ENCODE measurements around the gene FMN1. TPM values are rescaled to one million over a fixed set of nuclear protein-coding genes. Genes with fewer than 3 reads are reported as not detected.

FMN1 gene
- total RNA-seq, 4 donors from 2014 or later: 5.1 to 13.3 (median 9.0) TPM

DNA sequence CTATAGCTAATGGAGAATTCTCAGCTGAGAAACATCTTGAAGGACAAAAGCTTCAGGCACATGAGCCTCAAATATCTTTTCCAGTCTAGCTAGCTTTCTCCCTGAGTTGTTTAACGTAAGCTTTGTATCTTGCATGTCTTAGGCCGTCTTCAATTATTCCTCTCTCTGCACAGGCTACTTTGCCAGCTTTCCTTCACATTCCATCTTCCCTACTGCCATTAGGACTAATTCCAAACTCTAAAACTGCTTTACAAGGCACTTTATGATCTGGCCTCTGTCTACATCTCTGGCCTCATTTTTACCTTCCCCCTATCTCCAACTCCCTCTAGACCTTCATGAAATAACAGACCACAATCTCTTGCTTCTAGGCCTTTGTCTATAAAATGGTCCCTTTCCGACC, 305.3 kb downstream of the FMN1 start:
- peaks cover 0 to 4% (median 0%) of the 10 kb centered on the region in 3 donors for H3K9me3 ChIP-seq
- no peaks in the 10 kb centered on the region for H3K36me3 ChIP-seq
- H3K4me1 ChIP-seq: peaks cover 0 to 48% (median 14%) of the 10 kb centered on the region in 3 donors
- peak overlapping the region; percentile 56 to 81 (median 80) for H3K27ac ChIP-seq
- no peaks in the 10 kb centered on the region for H3K27me3 ChIP-seq
- whole genome bisulfite sequencing, 2 donors (ENCODE audit: low coverage in 1 of 2): 39 to 76% methylated on average over 3 of the region's 3 CpGs
- ATAC-seq: no peak
- no peak overlapping the region for H3K4me3 ChIP-seq
- TF ChIP-seq EP300 (IDR thresholded peaks at IDR 0.05) (no peak), POLR2AphosphoS5 (IDR thresholded peaks at IDR 0.05) (peak; percentile 29), POLR2A (IDR thresholded peaks at IDR 0.05) (no peak)
- TF ChIP-seq, protein P1, sequence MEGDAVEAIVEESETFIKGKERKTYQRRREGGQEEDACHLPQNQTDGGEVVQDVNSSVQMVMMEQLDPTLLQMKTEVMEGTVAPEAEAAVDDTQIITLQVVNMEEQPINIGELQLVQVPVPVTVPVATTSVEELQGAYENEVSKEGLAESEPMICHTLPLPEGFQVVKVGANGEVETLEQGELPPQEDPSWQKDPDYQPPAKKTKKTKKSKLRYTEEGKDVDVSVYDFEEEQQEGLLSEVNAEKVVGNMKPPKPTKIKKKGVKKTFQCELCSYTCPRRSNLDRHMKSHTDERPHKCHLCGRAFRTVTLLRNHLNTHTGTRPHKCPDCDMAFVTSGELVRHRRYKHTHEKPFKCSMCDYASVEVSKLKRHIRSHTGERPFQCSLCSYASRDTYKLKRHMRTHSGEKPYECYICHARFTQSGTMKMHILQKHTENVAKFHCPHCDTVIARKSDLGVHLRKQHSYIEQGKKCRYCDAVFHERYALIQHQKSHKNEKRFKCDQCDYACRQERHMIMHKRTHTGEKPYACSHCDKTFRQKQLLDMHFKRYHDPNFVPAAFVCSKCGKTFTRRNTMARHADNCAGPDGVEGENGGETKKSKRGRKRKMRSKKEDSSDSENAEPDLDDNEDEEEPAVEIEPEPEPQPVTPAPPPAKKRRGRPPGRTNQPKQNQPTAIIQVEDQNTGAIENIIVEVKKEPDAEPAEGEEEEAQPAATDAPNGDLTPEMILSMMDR (IDR thresholded peaks at IDR 0.05): no peak

DNA sequence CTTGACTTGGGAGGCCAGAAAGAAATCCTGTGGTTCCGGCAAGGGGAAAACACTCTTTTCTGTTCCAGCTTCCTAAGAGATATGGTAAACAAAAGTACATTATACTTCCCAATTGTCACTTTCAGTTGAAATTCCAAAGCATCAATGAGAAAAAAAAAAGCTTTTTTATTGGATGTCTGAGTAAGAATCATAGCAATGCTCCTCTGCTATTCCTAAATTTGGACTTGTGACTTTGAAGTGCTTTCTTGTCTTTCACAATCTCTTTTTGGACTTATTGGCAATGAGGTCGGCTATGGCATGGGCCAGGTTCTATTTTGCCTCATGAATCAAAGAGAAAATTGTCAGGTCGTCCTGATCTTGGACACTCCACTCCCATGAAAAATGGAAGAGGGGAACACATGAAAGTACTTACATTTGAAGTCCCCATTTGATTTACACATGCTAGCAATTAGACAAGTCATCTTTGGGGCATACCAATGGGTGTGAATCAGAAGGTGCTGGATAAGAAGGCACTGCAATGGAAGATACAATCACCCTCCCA, 306.2 kb downstream of the FMN1 start:
- H3K27ac ChIP-seq: peak overlapping the region; percentile 80 to 81 (median 81)
- no peaks in the 10 kb centered on the region for H3K27me3 ChIP-seq

DNA sequence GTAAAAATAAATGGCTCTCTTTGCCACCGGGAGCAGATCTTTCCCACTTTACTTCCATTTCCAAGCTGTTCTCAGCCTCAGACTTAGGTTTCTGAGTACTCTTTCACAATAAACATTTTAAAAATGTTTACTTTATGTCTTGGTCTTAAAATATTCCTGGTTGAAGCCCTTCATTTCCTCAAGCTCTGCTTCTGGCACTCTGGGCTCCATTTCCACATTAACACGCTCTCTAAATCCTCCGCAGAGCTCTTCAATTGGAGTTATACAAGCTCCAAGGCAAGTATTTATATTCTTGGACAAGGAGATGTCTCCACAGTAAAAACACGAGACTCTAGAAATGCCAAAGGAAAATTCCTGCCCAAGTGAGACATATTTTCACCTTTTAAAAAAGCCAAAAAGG, 307.4 kb downstream of the FMN1 start:
- ATAC-seq: peak; percentile 48
- H3K4me1 ChIP-seq: peaks cover 0 to 54% (median 15%) of the 10 kb centered on the region in 3 donors
- H3K27ac ChIP-seq: peak overlapping the region; percentile 80 to 81 (median 81)

More for the DNA sequence above, 306.2 kb downstream of the FMN1 start:
- TF ChIP-seq POLR2A (IDR thresholded peaks at IDR 0.05): no peak
- TF ChIP-seq POLR2AphosphoS5 (IDR thresholded peaks at IDR 0.05): no peak
- TF ChIP-seq EP300 (IDR thresholded peaks at IDR 0.05): no peak
- TF ChIP-seq, protein P1 (IDR thresholded peaks at IDR 0.05): no peak
- no peak for ATAC-seq
- H3K9me3 ChIP-seq: peaks cover 0 to 4% (median 0%) of the 10 kb centered on the region in 3 donors
- peaks cover 0 to 54% (median 15%) of the 10 kb centered on the region in 3 donors for H3K4me1 ChIP-seq
- H3K36me3 ChIP-seq: no peaks in the 10 kb centered on the region
- 63 to 89% methylated on average over 1 to 3 of the region's 3 CpGs for WGBS, 2 donors (ENCODE audit: low coverage in 1 of 2)
- H3K4me3 ChIP-seq: no peak overlapping the region

DNA sequence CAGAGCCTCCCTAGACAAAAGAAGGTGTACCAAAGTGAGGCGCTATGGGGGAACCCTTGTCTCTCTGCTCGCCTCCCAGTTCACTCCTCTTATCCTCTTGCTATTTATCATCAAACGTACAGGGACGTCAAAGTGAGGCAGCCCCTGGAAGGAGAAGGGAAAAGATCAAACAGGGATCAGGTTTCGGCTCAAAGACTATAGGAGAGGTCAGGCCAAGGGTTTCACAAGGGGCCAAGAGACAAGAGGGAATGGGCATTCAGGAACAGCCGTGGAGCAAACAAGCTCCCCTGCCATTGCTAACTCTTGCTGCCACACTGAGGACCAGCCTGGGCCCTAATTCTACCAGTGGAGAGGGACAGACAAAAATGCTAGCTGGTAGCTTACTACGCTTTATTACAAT, 308.1 kb downstream of the FMN1 start:
- Histone ChIP-seq H3K4me3 (no peak overlapping the region), H3K4me1 (peaks cover 0 to 54% (median 15%) of the 10 kb centered on the region in 3 donors), H3K27ac (peak overlapping the region; percentile 80 to 81 (median 81)), H3K27me3 (no peaks in the 10 kb centered on the region), H3K9me3 (peaks cover 0 to 3% (median 0%) of the 10 kb centered on the region in 3 donors), H3K36me3 (no peaks in the 10 kb centered on the region)
- TF ChIP-seq, protein P1 (IDR thresholded peaks at IDR 0.05): no peak
- no peak for TF ChIP-seq EP300 (IDR thresholded peaks at IDR 0.05)
- TF ChIP-seq POLR2A (IDR thresholded peaks at IDR 0.05): no peak
- TF ChIP-seq POLR2AphosphoS5 (IDR thresholded peaks at IDR 0.05): no peak
- 51 to 63% methylated on average over 2 to 4 of the region's 7 CpGs for WGBS, 2 donors (ENCODE audit: low coverage in 1 of 2)
- ATAC-seq: no peak

More for the DNA sequence above, 307.4 kb downstream of the FMN1 start:
- H3K27me3 ChIP-seq: no peaks in the 10 kb centered on the region
- 12 to 26% methylated on average over 2 to 4 of the region's 4 CpGs for WGBS, 2 donors (ENCODE audit: low coverage in 1 of 2)
- H3K36me3 ChIP-seq: no peaks in the 10 kb centered on the region
- peaks cover 0 to 4% (median 0%) of the 10 kb centered on the region in 3 donors for H3K9me3 ChIP-seq
- TF ChIP-seq POLR2AphosphoS5 (IDR thresholded peaks at IDR 0.05): peak; percentile 42
- TF ChIP-seq, protein P1 (IDR thresholded peaks at IDR 0.05): no peak
- no peak overlapping the region for H3K4me3 ChIP-seq

DNA sequence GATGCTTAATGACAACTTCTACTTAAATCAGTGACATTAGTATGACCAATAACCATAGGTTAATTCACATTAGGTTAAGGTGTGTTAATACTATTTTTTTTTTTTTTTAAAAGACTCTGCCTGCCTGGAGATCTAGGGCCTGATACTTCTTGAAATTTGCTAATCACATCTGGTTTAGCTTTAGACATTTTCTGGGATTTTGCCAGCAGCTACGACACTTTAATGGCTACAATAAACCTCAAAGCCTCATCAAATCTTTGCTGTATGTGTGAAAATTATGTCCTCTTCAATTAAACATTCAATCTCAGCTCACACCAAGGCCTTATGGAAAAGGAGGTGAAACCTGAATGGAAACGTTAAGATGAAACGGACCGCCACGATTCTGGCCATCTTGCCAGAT, 308.8 kb downstream of the FMN1 start:
- no peak for TF ChIP-seq POLR2AphosphoS5 (IDR thresholded peaks at IDR 0.05)
- TF ChIP-seq, protein P1 (IDR thresholded peaks at IDR 0.05): no peak
- no peak for TF ChIP-seq EP300 (IDR thresholded peaks at IDR 0.05)
- no peak for TF ChIP-seq POLR2A (IDR thresholded peaks at IDR 0.05)
- Histone ChIP-seq H3K4me1 (peaks cover 0 to 58% (median 15%) of the 10 kb centered on the region in 3 donors), H3K9me3 (no peaks in the 10 kb centered on the region), H3K27ac (peak overlapping the region; percentile 80 to 81 (median 81)), H3K36me3 (no peaks in the 10 kb centered on the region), H3K27me3 (no peaks in the 10 kb centered on the region), H3K4me3 (no peak overlapping the region)
- WGBS, 2 donors (ENCODE audit: low coverage in 1 of 2): 49 to 77% methylated on average over 4 to 5 of the region's 5 CpGs
- ATAC-seq: no peak
